Stimulated activated CD4-positive, alpha-beta T cell treated with anti-CD3 and anti-CD28 coated beads, Interleukin-4, amount 100 ng/mL, for 24 hours (primary cell): ENCODE data around the gene GABPA.

Source experiments
- DNase-seq: peaks from one replicate; pipeline ENCODE4 v3.0.0-alpha.2; 2020

Gene GABPA

DNA sequence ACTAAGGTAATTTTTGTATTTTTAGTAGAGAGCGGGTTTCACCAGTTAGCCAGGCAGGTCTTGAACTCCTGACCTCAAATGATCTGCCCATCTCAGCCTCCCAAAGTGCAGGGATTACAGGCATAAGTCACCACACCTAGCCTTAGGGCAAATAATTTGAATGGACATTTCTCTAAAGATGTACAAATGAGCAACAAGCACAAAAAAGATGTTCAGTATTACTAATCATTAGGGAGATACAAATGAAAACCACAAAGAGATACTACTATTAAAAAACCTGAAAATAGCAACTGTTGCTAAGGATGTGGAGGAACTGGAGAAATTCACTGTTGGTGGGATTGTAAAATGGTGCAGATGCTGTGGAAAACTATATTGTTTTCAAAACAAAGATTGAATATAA lies 79.1 kb downstream of the GABPA start:
- no peak for DNase-seq

DNA sequence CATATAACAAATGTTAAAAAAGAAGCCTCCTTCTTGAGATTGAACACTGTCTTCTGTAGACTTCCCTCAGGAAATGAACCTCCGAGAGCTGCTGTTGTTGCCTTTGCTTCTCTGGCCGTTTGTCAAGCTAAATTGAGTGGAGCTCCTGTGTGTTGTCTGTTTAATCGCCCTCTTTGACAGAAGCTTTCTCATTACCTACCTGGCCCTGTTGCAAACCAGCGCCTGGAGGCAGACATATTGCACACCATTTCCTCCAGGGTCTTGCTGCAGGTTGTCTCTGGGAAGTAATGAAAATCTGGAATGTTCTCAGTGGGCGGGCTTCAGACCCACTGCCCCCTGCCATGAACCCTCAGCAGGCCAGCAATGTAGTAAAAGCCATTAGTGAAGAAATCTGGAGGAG lies 83.3 kb downstream of the GABPA start:
- no peak for DNase-seq

DNA sequence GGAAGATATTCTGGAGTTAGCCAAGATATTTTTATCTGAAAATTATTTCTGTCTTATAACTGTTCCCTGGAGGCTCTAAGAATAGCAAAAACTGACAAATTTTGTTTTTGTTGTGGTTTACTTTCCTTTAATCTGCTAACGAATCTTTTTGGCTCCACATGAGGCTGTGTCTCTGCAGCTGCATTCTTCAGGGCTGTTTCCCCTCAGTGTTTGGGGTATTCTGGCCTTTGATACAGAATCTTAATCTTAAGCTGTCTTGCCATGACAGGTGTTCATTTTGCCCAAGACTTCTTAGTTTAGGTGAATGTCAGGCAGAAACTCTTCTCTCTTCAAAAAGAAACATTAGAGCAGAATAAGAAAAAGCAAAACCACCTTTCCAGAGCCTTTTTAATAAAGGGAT lies 83.8 kb downstream of the GABPA start:
- no peak for DNase-seq
